ENCODE measurements around the gene SIRT1.
"Not testable (repeated sequence)": the region's sequence is repeated elsewhere in the genome, so short reads cannot be mapped to it uniquely, and the experiment has no call there.

SIRT1 gene

DNA sequence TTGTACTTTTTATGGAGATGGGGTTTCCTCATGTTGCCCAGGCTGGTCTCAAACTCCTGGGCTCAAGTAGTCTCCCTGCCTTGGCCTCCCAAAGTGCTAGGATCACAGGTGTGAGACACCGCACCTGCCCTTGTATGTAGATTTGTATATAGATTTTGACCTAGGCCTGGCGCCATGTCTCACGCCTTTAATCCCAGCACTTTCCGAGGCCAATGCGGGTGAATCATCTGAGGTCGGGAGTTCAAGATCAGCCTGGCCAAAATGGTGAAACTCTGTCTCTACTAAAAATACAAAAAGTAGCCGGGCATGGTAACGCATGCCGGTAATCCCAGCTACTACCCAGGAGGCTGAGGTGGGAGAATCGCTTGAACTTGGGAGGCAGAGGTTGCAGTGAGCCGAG, 7.0 kb upstream of the SIRT1 start:
- H3K79me2 ChIP-seq (ENCODE audit: control insufficient read depth, insufficient read depth, low read length, poor library complexity); H3K23ac ChIP-seq (ENCODE audit: low read length); H3K18ac ChIP-seq (ENCODE audit: low read length); H3K36me3 ChIP-seq (ENCODE audit: control insufficient read depth in 1 of 2, insufficient read depth in 2 of 2, low read length in 2 of 2); H2BK5ac ChIP-seq (ENCODE audit: low read depth, low read length, poor library complexity); H4K91ac ChIP-seq (ENCODE audit: low read depth, low read length); H2BK12ac ChIP-seq (ENCODE audit: low read length); H3K27ac ChIP-seq (ENCODE audit: low read depth, low read length); H4K12ac ChIP-seq (ENCODE audit: low read depth, low read length); H3K14ac ChIP-seq (ENCODE audit: low read length); H3K4me2 ChIP-seq (ENCODE audit: low read length); H2BK120ac ChIP-seq (ENCODE audit: insufficient read depth, low read length, poor library complexity); H3K79me1 ChIP-seq (ENCODE audit: low read length); H3K4ac ChIP-seq (ENCODE audit: low read depth, low read length); H3K9me3 ChIP-seq (ENCODE audit: insufficient read depth, low read depth, low read length); H3K27me3 ChIP-seq (ENCODE audit: insufficient read depth, low read length); H2AK5ac ChIP-seq (ENCODE audit: low read length); DNase-seq; H4K8ac ChIP-seq (ENCODE audit: low read depth, low read length); H2AFZ ChIP-seq (ENCODE audit: insufficient read depth, low read length, poor library complexity); H3K4me3 ChIP-seq (ENCODE audit: low read depth, low read length); H3K9ac ChIP-seq (ENCODE audit: low read length); H3K4me1 ChIP-seq (ENCODE audit: control insufficient read depth in 1 of 2, insufficient read depth in 2 of 2, low read length in 2 of 2): not testable (repeated sequence)
- WGBS (ENCODE audit: extremely low coverage, insufficient coverage, insufficient read length): no CpG with 5 or more reads among the region's 11 CpGs

GRCh38 chr10:67878133-67878532, 6.3 kb upstream of the SIRT1 start:
- Histone ChIP-seq H2AK5ac (ENCODE audit: low read length) (no peak overlapping the region), H2BK120ac (ENCODE audit: insufficient read depth, low read length, poor library complexity) (no peak overlapping the region), H3K4me3 (ENCODE audit: low read depth, low read length) (no peak overlapping the region), H4K8ac (ENCODE audit: low read depth, low read length) (no peak overlapping the region), H4K91ac (ENCODE audit: low read depth, low read length) (no peak overlapping the region), H2BK12ac (ENCODE audit: low read length) (no peak overlapping the region), H3K4ac (ENCODE audit: low read depth, low read length) (no peak overlapping the region), H3K23ac (ENCODE audit: low read length) (no peak overlapping the region), H3K4me2 (ENCODE audit: low read length) (no peak overlapping the region), H3K27me3 (ENCODE audit: insufficient read depth, low read length) (no peaks in the 10 kb centered on the region), H3K14ac (ENCODE audit: low read length) (no peak overlapping the region), H3K79me1 (ENCODE audit: low read length) (no peaks in the 10 kb centered on the region), H3K4me1 (ENCODE audit: control insufficient read depth in 1 of 2, insufficient read depth in 2 of 2, low read length in 2 of 2) (no peaks in the 10 kb centered on the region), H3K36me3 (ENCODE audit: control insufficient read depth in 1 of 2, insufficient read depth in 2 of 2, low read length in 2 of 2) (no peaks in the 10 kb centered on the region), H3K27ac (ENCODE audit: low read depth, low read length) (no peak overlapping the region), H3K9ac (ENCODE audit: low read length) (no peak overlapping the region), H2AFZ (ENCODE audit: insufficient read depth, low read length, poor library complexity) (no peak overlapping the region), H3K79me2 (ENCODE audit: control insufficient read depth, insufficient read depth, low read length, poor library complexity) (no peaks in the 10 kb centered on the region), H2BK5ac (ENCODE audit: low read depth, low read length, poor library complexity) (no peak overlapping the region), H3K18ac (ENCODE audit: low read length) (no peak overlapping the region), H4K12ac (ENCODE audit: low read depth, low read length) (no peak overlapping the region), H3K9me3 (ENCODE audit: insufficient read depth, low read depth, low read length) (no peaks in the 10 kb centered on the region)
- no CpG with 5 or more reads among the region's 7 CpGs for WGBS (ENCODE audit: extremely low coverage, insufficient coverage, insufficient read length)
- no peak for DNase-seq

DNA sequence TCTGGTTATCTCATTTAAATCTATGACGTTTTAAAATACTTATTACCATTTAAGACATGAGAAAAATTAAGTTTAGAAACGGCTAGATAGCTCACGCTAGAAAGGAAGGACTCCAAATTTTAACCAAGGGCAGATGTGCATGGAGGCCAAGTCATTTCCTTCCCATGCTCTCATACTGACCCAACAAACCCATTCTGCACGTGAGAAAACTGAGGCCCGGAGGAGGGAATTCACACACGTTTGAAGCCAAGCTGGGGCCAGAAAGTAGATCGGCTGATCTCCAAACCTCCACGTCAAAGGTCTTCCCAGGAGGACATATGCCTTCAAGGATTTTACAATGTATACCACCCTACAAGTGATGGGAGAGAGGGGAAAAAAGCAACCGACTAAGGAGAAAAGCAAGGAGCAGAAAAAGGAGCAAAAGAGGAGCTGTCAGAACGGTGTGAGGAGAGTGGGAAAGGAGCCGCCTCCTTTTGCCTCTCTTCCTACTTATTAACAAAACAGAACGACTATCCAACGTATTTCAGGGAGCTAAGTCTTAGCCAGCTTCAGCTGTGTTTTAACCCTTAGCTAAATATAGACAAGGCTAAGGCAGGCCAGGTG, 645 bp upstream of the SIRT1 start:
- peak overlapping the region; percentile 15 for H3K4me3 ChIP-seq (ENCODE audit: low read depth, low read length)

DNA sequence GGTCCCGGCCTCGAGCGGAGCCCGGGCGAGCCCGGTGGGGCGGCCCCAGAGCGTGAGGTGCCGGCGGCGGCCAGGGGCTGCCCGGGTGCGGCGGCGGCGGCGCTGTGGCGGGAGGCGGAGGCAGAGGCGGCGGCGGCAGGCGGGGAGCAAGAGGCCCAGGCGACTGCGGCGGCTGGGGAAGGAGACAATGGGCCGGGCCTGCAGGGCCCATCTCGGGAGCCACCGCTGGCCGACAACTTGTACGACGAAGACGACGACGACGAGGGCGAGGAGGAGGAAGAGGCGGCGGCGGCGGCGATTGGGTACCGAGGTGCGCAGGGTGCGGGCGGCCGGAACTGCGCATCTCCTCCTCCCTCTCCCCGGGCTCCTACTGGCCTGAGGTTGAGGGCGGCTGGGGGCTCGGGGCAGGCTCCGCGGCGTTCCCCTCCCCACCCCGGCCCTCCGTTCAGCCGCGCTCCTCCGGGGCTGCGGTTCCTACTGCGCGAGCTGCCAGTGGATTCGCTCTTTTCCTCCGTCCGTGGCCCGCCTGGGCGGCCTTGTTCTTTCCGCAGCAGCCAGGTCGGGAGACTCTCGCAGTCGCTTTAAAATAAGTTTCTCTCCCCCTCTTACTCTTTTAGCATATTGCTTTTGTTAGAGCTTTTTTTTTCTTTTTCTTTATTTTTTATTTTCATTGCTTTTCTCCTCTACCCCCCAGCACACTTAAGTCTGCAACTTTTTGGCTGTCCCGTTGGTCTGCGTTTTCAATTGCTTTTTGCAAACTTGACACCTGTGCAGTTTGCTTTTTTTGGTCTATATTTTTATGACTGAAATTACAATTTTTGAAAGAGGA, 600 bp downstream of the SIRT1 start:
- peak overlapping the region; percentile 16 for H2BK120ac ChIP-seq (ENCODE audit: insufficient read depth, low read length, poor library complexity)
- peaks cover 5 to 7% of the 10 kb centered on the region in 2 experiments for H3K36me3 ChIP-seq (ENCODE audit: control insufficient read depth in 1 of 2, insufficient read depth in 2 of 2, low read length in 2 of 2)
- H3K18ac ChIP-seq (ENCODE audit: low read length): peak overlapping the region; percentile 60
- WGBS (ENCODE audit: extremely low coverage, insufficient coverage, insufficient read length): no CpG with 5 or more reads among the region's 73 CpGs
- peak overlapping the region; percentile 69 for H4K8ac ChIP-seq (ENCODE audit: low read depth, low read length)
- peaks cover 7% of the 10 kb centered on the region for H3K79me1 ChIP-seq (ENCODE audit: low read length)
- no peak overlapping the region for H3K23ac ChIP-seq (ENCODE audit: low read length)
- H4K91ac ChIP-seq (ENCODE audit: low read depth, low read length): peak overlapping the region; percentile 74
- peak overlapping the region; percentile 95 for H3K27ac ChIP-seq (ENCODE audit: low read depth, low read length)
- no peaks in the 10 kb centered on the region for H3K27me3 ChIP-seq (ENCODE audit: insufficient read depth, low read length)
- peak overlapping the region; percentile 11 for H3K4ac ChIP-seq (ENCODE audit: low read depth, low read length)
- peak overlapping the region; percentile 60 for H3K14ac ChIP-seq (ENCODE audit: low read length)
- H3K79me2 ChIP-seq (ENCODE audit: control insufficient read depth, insufficient read depth, low read length, poor library complexity): peaks cover 8% of the 10 kb centered on the region
- peak overlapping the region; percentile 95 for H3K4me2 ChIP-seq (ENCODE audit: low read length)
- no peak overlapping the region for H2BK12ac ChIP-seq (ENCODE audit: low read length)
- H2BK5ac ChIP-seq (ENCODE audit: low read depth, low read length, poor library complexity): peak overlapping the region; percentile 80
- H2AK5ac ChIP-seq (ENCODE audit: low read length): no peak overlapping the region
- peak overlapping the region; percentile 94 for H3K9ac ChIP-seq (ENCODE audit: low read length)
- DNase-seq: peak; percentile 78
- peak overlapping the region; percentile 10 for H4K12ac ChIP-seq (ENCODE audit: low read depth, low read length)
- H3K4me3 ChIP-seq (ENCODE audit: low read depth, low read length): peak overlapping the region; percentile 94
- H2AFZ ChIP-seq (ENCODE audit: insufficient read depth, low read length, poor library complexity): peak overlapping the region; percentile 41
- H3K4me1 ChIP-seq (ENCODE audit: control insufficient read depth in 1 of 2, insufficient read depth in 2 of 2, low read length in 2 of 2): no peaks in the 10 kb centered on the region
- no peaks in the 10 kb centered on the region for H3K9me3 ChIP-seq (ENCODE audit: insufficient read depth, low read depth, low read length)

More for the DNA sequence above, 645 bp upstream of the SIRT1 start:
- H3K27me3 ChIP-seq (ENCODE audit: insufficient read depth, low read length): no peaks in the 10 kb centered on the region
- no peaks in the 10 kb centered on the region for H3K9me3 ChIP-seq (ENCODE audit: insufficient read depth, low read depth, low read length)
- H3K36me3 ChIP-seq (ENCODE audit: control insufficient read depth in 1 of 2, insufficient read depth in 2 of 2, low read length in 2 of 2): peaks cover 3 to 5% of the 10 kb centered on the region in 2 experiments
- peaks cover 7% of the 10 kb centered on the region for H3K79me1 ChIP-seq (ENCODE audit: low read length)
- peak overlapping the region; percentile 4 for H4K91ac ChIP-seq (ENCODE audit: low read depth, low read length)
- no peak for DNase-seq
- H3K27ac ChIP-seq (ENCODE audit: low read depth, low read length): peak overlapping the region; percentile 16
- H4K12ac ChIP-seq (ENCODE audit: low read depth, low read length): peak overlapping the region; percentile 39
- H3K4me2 ChIP-seq (ENCODE audit: low read length): peak overlapping the region; percentile 56
- H3K23ac ChIP-seq (ENCODE audit: low read length): no peak overlapping the region
- no peak overlapping the region for H2AK5ac ChIP-seq (ENCODE audit: low read length)
- peak overlapping the region; percentile 59 for H4K8ac ChIP-seq (ENCODE audit: low read depth, low read length)
- no peak overlapping the region for H3K9ac ChIP-seq (ENCODE audit: low read length)
- H3K4me1 ChIP-seq (ENCODE audit: control insufficient read depth in 1 of 2, insufficient read depth in 2 of 2, low read length in 2 of 2): no peaks in the 10 kb centered on the region
- H3K4ac ChIP-seq (ENCODE audit: low read depth, low read length): no peak overlapping the region
- no peak overlapping the region for H2BK12ac ChIP-seq (ENCODE audit: low read length)
- H3K14ac ChIP-seq (ENCODE audit: low read length): no peak overlapping the region
- no peak overlapping the region for H2BK5ac ChIP-seq (ENCODE audit: low read depth, low read length, poor library complexity)
- no peak overlapping the region for H3K18ac ChIP-seq (ENCODE audit: low read length)
- WGBS (ENCODE audit: extremely low coverage, insufficient coverage, insufficient read length): no CpG with 5 or more reads among the region's 13 CpGs
- peaks cover 8% of the 10 kb centered on the region for H3K79me2 ChIP-seq (ENCODE audit: control insufficient read depth, insufficient read depth, low read length, poor library complexity)
- no peak overlapping the region for H2BK120ac ChIP-seq (ENCODE audit: insufficient read depth, low read length, poor library complexity)
- H2AFZ ChIP-seq (ENCODE audit: insufficient read depth, low read length, poor library complexity): peak overlapping the region; percentile 63

Measured in trophoblast cell (in vitro differentiated cells and primary cell).